Measurements from ENCODE around the gene ZFP69. TPM values are rescaled to one million over a fixed set of nuclear protein-coding genes. Genes with fewer than 3 reads are reported as not detected.

The ZFP69 gene
- total and polyA plus RNA-seq, 10 of the 15 experiments (the other 5 are each of a cell fraction or from before 2014, with no cell fraction given) = 1.9 to 6.4 (median 3.7) TPM

DNA sequence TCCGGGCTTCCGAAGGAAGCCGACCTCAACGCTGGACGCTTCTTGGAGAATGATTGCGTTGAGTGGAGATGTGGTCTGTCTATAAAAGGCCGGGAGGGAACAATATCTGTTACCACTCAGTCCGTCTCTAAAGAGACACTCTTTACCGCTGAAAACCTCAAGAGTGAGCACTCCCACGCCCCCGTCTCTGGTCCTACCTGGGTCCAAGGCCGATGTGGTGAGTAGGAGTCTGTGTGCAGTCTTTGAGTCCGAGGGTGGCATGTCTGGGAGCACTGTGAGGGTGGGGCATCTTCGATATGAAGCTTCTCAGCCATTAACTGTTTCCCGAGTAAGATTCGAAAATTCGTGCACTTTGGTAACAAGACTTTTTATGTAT lies 576 bp downstream of the ZFP69 start:
- ATAC-seq = peak; percentile 58
- Histone ChIP-seq H4K20me1 (ENCODE audit: control insufficient read depth, insufficient read depth) (no peaks in the 10 kb centered on the region), H3K4me2 (ENCODE audit: control insufficient read depth, insufficient read depth) (peak overlapping the region; percentile 81), H3K36me3 (ENCODE audit: control insufficient read depth in 2 of 2, insufficient read depth in 2 of 2, low read length in 1 of 2) (no peaks in the 10 kb centered on the region), H3K27me3 (replicated peaks in 1 of 2; ENCODE audit: control insufficient read depth in 2 of 2, insufficient read depth in 2 of 2, low read length in 1 of 2) (no peaks in the 10 kb centered on the region), H3K27ac (ENCODE audit: control insufficient read depth, insufficient read depth) (no peak overlapping the region), H3K79me2 (ENCODE audit: control insufficient read depth, insufficient read depth, low read length) (no peaks in the 10 kb centered on the region), H2AFZ (ENCODE audit: control insufficient read depth, low read depth, low read length) (peak overlapping the region; percentile 96), H3K4me1 (ENCODE audit: control insufficient read depth, insufficient read depth, low read length) (no peaks in the 10 kb centered on the region), H3K9me3 (replicated peaks; ENCODE audit: control insufficient read depth, insufficient read depth, low read length) (peaks cover 13% of the 10 kb centered on the region; the same call in 2 of the 3 replicates), H3K9ac (ENCODE audit: control insufficient read depth, insufficient read depth, low read length) (peak overlapping the region; percentile 71), H3K4me3 (peak overlapping the region; percentile 83)
- DNase-seq (ENCODE audit: low read depth, low spot score) = no peak
- no peak for FAIRE-seq
- WGBS (ENCODE audit: insufficient coverage, insufficient replicate concordance, low lambda C conversion rate, missing lambda C conversion rate) = 2% methylated on average over 17 of the region's 17 CpGs
- TF ChIP-seq, protein P1, sequence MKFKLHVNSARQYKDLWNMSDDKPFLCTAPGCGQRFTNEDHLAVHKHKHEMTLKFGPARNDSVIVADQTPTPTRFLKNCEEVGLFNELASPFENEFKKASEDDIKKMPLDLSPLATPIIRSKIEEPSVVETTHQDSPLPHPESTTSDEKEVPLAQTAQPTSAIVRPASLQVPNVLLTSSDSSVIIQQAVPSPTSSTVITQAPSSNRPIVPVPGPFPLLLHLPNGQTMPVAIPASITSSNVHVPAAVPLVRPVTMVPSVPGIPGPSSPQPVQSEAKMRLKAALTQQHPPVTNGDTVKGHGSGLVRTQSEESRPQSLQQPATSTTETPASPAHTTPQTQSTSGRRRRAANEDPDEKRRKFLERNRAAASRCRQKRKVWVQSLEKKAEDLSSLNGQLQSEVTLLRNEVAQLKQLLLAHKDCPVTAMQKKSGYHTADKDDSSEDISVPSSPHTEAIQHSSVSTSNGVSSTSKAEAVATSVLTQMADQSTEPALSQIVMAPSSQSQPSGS (IDR thresholded peaks at IDR 0.05; ENCODE audit: low read length) = no peak
- no peak for TF ChIP-seq RCOR1 (conservative IDR thresholded peaks at IDR 0.05; ENCODE audit: low read depth, low read length)
- TF ChIP-seq SIN3A (IDR thresholded peaks at IDR 0.05; ENCODE audit: low read depth, low read length) = 0 out of 2 replicates have a peak, but pooled peaks have one; percentile 5
- peak in 1 of 2 experiments; percentile 48; a peak in 2 of 3 replicates for TF ChIP-seq EGR1 (IDR thresholded peaks at IDR 0.05; ENCODE audit: borderline replicate concordance in 1 of 2, low read depth in 2 of 2, low read length in 2 of 2)
- no peak for TF ChIP-seq NBN (IDR thresholded peaks at IDR 0.05)
- TF ChIP-seq POLR2A (IDR thresholded peaks at IDR 0.05; ENCODE audit: low read depth, low read length) = no peak
- no peak for TF ChIP-seq LARP7 (IDR thresholded peaks at IDR 0.05)
- TF ChIP-seq ZNF24 (IDR thresholded peaks at IDR 0.05) = no peak
- TF ChIP-seq RUNX3 (IDR thresholded peaks at IDR 0.05; ENCODE audit: low read length) = peak; percentile 42; the same call in 1 of the 2 replicates
- TF ChIP-seq STAT3 (IDR thresholded peaks at IDR 0.05; ENCODE audit: low read depth, low read length) = no peak
- TF ChIP-seq KLF5 (IDR thresholded peaks at IDR 0.05; ENCODE audit: partially characterized antibody) = no peak
- TF ChIP-seq CBFB (IDR thresholded peaks at IDR 0.05; ENCODE audit: low read depth) = no peak; the same call in 1 of the 2 replicates
- no peak for TF ChIP-seq ESRRA (IDR thresholded peaks at IDR 0.05; ENCODE audit: low read length)
- no peak for TF ChIP-seq JUND (IDR thresholded peaks at IDR 0.05; ENCODE audit: low read depth, low read length)
- TF ChIP-seq RAD21 (IDR thresholded peaks at IDR 0.05; ENCODE audit: insufficient read depth, low read depth, low read length) = no peak
- TF ChIP-seq, protein P2, sequence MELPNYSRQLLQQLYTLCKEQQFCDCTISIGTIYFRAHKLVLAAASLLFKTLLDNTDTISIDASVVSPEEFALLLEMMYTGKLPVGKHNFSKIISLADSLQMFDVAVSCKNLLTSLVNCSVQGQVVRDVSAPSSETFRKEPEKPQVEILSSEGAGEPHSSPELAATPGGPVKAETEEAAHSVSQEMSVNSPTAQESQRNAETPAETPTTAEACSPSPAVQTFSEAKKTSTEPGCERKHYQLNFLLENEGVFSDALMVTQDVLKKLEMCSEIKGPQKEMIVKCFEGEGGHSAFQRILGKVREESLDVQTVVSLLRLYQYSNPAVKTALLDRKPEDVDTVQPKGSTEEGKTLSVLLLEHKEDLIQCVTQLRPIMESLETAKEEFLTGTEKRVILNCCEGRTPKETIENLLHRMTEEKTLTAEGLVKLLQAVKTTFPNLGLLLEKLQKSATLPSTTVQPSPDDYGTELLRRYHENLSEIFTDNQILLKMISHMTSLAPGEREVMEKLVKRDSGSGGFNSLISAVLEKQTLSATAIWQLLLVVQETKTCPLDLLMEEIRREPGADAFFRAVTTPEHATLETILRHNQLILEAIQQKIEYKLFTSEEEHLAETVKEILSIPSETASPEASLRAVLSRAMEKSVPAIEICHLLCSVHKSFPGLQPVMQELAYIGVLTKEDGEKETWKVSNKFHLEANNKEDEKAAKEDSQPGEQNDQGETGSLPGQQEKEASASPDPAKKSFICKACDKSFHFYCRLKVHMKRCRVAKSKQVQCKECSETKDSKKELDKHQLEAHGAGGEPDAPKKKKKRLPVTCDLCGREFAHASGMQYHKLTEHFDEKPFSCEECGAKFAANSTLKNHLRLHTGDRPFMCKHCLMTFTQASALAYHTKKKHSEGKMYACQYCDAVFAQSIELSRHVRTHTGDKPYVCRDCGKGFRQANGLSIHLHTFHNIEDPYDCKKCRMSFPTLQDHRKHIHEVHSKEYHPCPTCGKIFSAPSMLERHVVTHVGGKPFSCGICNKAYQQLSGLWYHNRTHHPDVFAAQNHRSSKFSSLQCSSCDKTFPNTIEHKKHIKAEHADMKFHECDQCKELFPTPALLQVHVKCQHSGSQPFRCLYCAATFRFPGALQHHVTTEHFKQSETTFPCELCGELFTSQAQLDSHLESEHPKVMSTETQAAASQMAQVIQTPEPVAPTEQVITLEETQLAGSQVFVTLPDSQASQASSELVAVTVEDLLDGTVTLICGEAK (IDR thresholded peaks at IDR 0.05; ENCODE audit: borderline replicate concordance) = 0 out of 2 replicates have a peak, but pooled peaks have one; percentile 12
- TF ChIP-seq TBL1XR1 (IDR thresholded peaks at IDR 0.05; ENCODE audit: low read depth, low read length) = no peak
- TF ChIP-seq, protein P3, sequence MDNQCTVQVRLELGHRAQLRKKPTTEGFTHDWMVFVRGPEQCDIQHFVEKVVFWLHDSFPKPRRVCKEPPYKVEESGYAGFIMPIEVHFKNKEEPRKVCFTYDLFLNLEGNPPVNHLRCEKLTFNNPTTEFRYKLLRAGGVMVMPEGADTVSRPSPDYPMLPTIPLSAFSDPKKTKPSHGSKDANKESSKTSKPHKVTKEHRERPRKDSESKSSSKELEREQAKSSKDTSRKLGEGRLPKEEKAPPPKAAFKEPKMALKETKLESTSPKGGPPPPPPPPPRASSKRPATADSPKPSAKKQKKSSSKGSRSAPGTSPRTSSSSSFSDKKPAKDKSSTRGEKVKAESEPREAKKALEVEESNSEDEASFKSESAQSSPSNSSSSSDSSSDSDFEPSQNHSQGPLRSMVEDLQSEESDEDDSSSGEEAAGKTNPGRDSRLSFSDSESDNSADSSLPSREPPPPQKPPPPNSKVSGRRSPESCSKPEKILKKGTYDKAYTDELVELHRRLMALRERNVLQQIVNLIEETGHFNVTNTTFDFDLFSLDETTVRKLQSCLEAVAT (IDR thresholded peaks at IDR 0.05) = no peak
- TF ChIP-seq SIX5 (IDR thresholded peaks at IDR 0.05; ENCODE audit: low read depth, low read length, severe bottlenecking) = no peak
- TF ChIP-seq MTA3 (IDR thresholded peaks at IDR 0.05; ENCODE audit: borderline replicate concordance, low read length) = 0 out of 2 replicates have a peak, but pooled peaks have one; percentile 39
- TF ChIP-seq ATF7 (IDR thresholded peaks at IDR 0.05; ENCODE audit: low read depth) = no peak
- in situ Hi-C loops (cut with MboI) = no loop called here
- ChIA-PET RAD21 (ENCODE audit: unreplicated experiment) (interaction anchor here (0.9 kb wide), 2 partner anchors 34 to 54 kb away, joined by 3 read pairs; partner anchors contain the start of gene ZNF684), POLR2A (interaction anchor here (0.9 to 1.3 kb wide), 2 partner anchors 18 to 54 kb away, joined by 3 to 7 read pairs; partner anchors contain the start of gene ZNF684), SMC1A (ENCODE audit: uncharacterized antibody, unreplicated experiment) (interaction anchor here (2.3 kb wide), 1 partner anchor 55 kb away, joined by 6 read pairs; the partner anchor contains the start of gene ZNF684), CTCF (interaction anchor here (0.5 to 3.3 kb wide), 3 partner anchors 40 to 136 kb away, joined by 3 to 18 read pairs (median 4); partner anchors contain the start of gene ZNF684)
- BruUV-seq (replicated peaks) = no TSS peak
- intact Hi-C loops (cut with micrococcal nuclease; ENCODE audit: unreplicated experiment) = no loop called here

All from GM12878 (cell line).